MCF 10A (cell line): ENCODE data around the gene CSRNP2. TPM values are rescaled to one million over a fixed set of nuclear protein-coding genes. Genes with fewer than 3 reads are reported as not detected.
A peak's percentile ranks its signal among the peaks of the same experiment; 100 is the strongest.

Experiments
- BruUV-seq: library from RNA; stranded (reverse); fragments of 400-500 nt; replicated peaks from 2 replicates; lab custom pipeline; 2021; lab: Mats Ljungman, UMichigan
- CTCF ChIA-PET: fragments of 300-600 bp; sonication (Branson Sonifier 250); formaldehyde crosslinking; extraction: SDS; loops from one replicate; lab custom pipeline; 2021; ENCODE audit warnings: antibody characterized with exemption, inconsistent platforms; lab: Yijun Ruan, JAX
- POLR2A ChIA-PET: fragments of 300-600, 350-650 bp; sonication (Branson Sonifier 250); formaldehyde crosslinking; extraction: SDS; loops from one replicate; lab custom pipeline; 2020; ENCODE audit warnings: antibody characterized with exemption, inconsistent platforms; lab: Yijun Ruan, JAX
- DNase-seq: peaks from one replicate; pipeline ENCODE4 v3.0.0-alpha.2; 2018; ENCODE audit not compliant: unreplicated experiment
- H3K27ac Mint-ChIP-seq: one replicate; pipeline ENCODE4 v1.8.0; 2022; ENCODE audit warnings: mild to moderate bottlenecking, low read depth, mixed read lengths; ENCODE audit not compliant: unreplicated experiment
- H3K27me3 Mint-ChIP-seq: one replicate; pipeline ENCODE4 v1.8.0; 2022; ENCODE audit warnings: mixed read lengths; ENCODE audit not compliant: insufficient read depth, unreplicated experiment
- H3K36me3 Mint-ChIP-seq: one replicate; pipeline ENCODE4 v1.8.0; 2022; ENCODE audit warnings: mild to moderate bottlenecking, moderate library complexity, mixed read lengths; ENCODE audit not compliant: insufficient read depth, unreplicated experiment
- H3K4me1 Mint-ChIP-seq: one replicate; pipeline ENCODE4 v1.8.0; 2022; ENCODE audit warnings: mixed read lengths; ENCODE audit not compliant: insufficient read depth, unreplicated experiment
- H3K4me3 Mint-ChIP-seq: one replicate; pipeline ENCODE4 v1.8.0; 2022; ENCODE audit warnings: mild to moderate bottlenecking, moderate library complexity, mixed read lengths; ENCODE audit not compliant: unreplicated experiment
- H3K9me3 Mint-ChIP-seq: one replicate; pipeline ENCODE4 v1.8.0; 2022; ENCODE audit warnings: mixed read lengths; ENCODE audit not compliant: unreplicated experiment
- intact Hi-C: fragments of 100-400 bp; cut with micrococcal nuclease; formaldehyde crosslinking; loops from 2 replicates; pipeline ENCODE4 v1.14.1; 2022
- total RNA-seq: library from RNA; stranded (reverse); gene quantifications from 2 replicates; pipeline ENCODE4 v1.2.3, GENCODE V29; 2022
- TF ChIP-seq, protein P1 (sequence below): fragments of 200-600 bp; IDR thresholded peaks from one replicate; pipeline ENCODE4 v1.8.0; 2022; ENCODE audit warnings: antibody characterized with exemption, mild to moderate bottlenecking; ENCODE audit not compliant: unreplicated experiment

The CSRNP2 gene
- total RNA-seq, 1 experiment from 2014 or later, result 46.3 TPM

DNA sequence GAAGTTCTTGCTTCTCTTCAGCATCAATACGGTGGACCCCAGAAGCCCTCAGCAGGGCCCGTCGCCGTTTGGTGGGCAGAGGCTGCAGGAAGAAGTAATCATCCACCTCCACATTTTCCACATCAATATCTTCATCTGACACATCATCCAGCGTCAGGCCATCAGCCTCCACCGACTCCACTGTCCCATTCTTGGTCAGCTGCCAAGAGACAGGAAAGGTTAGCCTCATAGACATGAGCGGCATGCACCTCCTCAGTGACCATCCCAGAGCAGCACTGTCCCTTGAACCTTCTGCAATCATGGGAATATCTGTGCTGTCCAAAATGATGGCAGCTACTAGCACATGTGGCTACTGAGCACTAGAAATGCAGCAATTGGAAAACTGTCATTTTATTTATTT lies 15.6 kb downstream of the CSRNP2 start:
- Mint-ChIP-seq H3K4me1 (peaks cover 10% of the 10 kb centered on the region), H3K27me3 (no peaks in the 10 kb centered on the region), H3K4me3 (no peak overlapping the region), H3K36me3 (peaks cover 100% of the 10 kb centered on the region), H3K9me3 (no peaks in the 10 kb centered on the region), H3K27ac (no peak overlapping the region)
- DNase-seq, result no peak
- no TSS peak for BruUV-seq
- TF ChIP-seq, protein P1, sequence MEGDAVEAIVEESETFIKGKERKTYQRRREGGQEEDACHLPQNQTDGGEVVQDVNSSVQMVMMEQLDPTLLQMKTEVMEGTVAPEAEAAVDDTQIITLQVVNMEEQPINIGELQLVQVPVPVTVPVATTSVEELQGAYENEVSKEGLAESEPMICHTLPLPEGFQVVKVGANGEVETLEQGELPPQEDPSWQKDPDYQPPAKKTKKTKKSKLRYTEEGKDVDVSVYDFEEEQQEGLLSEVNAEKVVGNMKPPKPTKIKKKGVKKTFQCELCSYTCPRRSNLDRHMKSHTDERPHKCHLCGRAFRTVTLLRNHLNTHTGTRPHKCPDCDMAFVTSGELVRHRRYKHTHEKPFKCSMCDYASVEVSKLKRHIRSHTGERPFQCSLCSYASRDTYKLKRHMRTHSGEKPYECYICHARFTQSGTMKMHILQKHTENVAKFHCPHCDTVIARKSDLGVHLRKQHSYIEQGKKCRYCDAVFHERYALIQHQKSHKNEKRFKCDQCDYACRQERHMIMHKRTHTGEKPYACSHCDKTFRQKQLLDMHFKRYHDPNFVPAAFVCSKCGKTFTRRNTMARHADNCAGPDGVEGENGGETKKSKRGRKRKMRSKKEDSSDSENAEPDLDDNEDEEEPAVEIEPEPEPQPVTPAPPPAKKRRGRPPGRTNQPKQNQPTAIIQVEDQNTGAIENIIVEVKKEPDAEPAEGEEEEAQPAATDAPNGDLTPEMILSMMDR, result no peak
- intact Hi-C loops, result no loop called here
- CTCF ChIA-PET, result interaction anchor here (0.6 kb wide), 1 partner anchor 71 kb away, joined by 3 read pairs; no protein-coding TSS in a partner anchor
- POLR2A ChIA-PET, result interaction anchor here (1.0 to 3.6 kb wide), 4 partner anchors 11 to 303 kb away, joined by 3 to 14 read pairs (median 4); partner anchors contain the start of gene CSRNP2

DNA sequence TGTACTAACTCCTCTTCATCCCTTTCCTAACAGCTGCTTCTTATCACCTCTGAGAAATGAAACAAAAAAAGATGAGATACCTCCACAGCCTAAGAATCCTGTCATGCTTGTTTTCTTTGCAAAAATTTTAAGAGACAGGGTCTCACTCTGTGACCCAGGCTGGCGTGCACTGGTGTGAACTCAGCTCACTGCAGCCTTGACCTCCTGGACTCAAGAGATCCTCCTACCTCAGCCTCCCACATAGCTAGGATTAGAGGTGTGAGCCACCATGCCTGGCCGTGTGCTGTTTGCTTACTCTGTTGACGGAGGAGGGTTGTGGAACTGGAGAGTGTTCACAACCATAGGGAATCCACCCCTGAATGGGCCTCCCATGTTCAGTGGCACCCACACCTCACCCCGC lies 16.2 kb downstream of the CSRNP2 start:
- Mint-ChIP-seq H3K9me3 (no peaks in the 10 kb centered on the region), H3K36me3 (peaks cover 100% of the 10 kb centered on the region), H3K27ac (no peak overlapping the region), H3K4me1 (peaks cover 10% of the 10 kb centered on the region), H3K27me3 (no peaks in the 10 kb centered on the region), H3K4me3 (no peak overlapping the region)
- intact Hi-C loops, result no loop called here
- TF ChIP-seq, protein P1, result no peak
- CTCF ChIA-PET, result interaction anchor here (1.7 kb wide), 1 partner anchor 11 kb away, joined by 4 read pairs; no protein-coding TSS in a partner anchor
- DNase-seq, result no peak
- POLR2A ChIA-PET, result interaction anchor here (0.6 to 3.6 kb wide), 5 partner anchors 11 to 302 kb away, joined by 3 to 14 read pairs (median 4); partner anchors contain the start of gene CSRNP2
- no TSS peak for BruUV-seq

DNA sequence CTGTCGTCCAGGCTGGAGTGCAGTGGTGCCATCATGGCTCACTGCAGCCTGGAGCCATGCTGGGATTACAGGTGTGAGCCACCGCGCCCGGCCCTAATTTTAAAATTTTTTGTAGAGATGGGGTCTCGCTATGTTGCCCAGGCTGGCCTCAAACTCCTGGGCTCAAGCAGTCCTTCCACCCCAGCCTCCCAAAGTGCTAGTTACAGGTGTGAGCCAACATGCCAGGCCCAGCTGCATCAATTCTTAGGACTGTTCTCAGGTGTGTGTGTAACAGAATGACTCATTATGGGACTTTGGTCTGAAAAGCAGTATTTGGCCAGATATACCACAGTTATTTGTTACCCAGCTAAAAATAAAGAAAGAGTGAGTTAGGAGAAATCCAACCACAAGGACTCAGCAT lies 17.9 kb downstream of the CSRNP2 start:
- H3K27ac Mint-ChIP-seq, result no peak overlapping the region
- BruUV-seq, result no TSS peak
- no peak overlapping the region for H3K4me3 Mint-ChIP-seq
- DNase-seq, result peak; percentile 9
- intact Hi-C loops, result no loop called here
- peaks cover 100% of the 10 kb centered on the region for H3K36me3 Mint-ChIP-seq
- peaks cover 8% of the 10 kb centered on the region for H3K4me1 Mint-ChIP-seq
- H3K9me3 Mint-ChIP-seq, result no peaks in the 10 kb centered on the region
- ChIA-PET POLR2A (interaction anchor here (0.7 to 3.6 kb wide), 2 partner anchors 9 to 13 kb away, joined by 3 to 14 read pairs; no protein-coding TSS in a partner anchor), CTCF (interaction anchor here (1.7 kb wide), 1 partner anchor 9 kb away, joined by 4 read pairs; no protein-coding TSS in a partner anchor)
- H3K27me3 Mint-ChIP-seq, result no peaks in the 10 kb centered on the region
- TF ChIP-seq, protein P1, result no peak

DNA sequence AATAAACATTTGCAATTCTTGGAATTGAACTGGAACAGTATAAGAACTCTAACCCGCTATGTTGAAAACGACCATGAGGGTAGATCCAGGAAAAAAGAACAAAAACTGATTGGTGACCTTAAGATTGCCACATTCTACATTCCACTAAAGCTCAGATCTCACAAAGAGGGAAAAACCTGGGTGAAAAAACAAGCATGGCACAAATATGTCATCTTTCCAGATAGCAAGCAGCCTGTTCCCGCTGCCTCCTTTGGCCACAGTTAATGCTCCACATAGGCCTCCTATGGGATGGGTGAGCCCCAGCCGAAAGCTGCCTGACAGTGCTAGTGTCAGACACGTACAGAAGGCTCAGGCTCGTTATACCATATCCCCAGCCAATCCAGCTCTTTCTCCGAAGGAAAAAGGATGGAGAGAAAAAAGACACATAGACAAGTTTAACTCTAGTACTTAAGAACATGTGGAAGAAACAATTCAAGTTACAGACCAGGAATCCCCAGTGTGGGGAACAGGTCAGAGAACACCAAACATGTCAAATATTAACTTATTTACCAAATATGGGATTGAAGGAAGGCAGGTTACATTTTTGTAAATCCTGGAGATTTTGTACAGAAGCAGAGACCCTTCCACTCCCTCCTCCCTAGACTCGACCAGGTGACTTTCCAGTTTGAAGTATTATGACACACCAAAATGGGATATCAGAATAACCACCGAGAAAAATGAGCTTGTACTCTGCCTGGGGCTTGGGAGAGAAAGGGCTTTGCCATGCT lies 20.6 kb downstream of the CSRNP2 start:
- no peaks in the 10 kb centered on the region for H3K4me1 Mint-ChIP-seq
- intact Hi-C loops, result no loop called here
- H3K4me3 Mint-ChIP-seq, result no peak overlapping the region
- TF ChIP-seq, protein P1, result no peak
- ChIA-PET POLR2A (interaction anchor here (0.8 to 2.1 kb wide), 7 partner anchors 9 to 35 kb away, joined by 3 to 10 read pairs (median 5); partner anchors contain the start of gene LETMD1), CTCF (interaction anchor here (0.6 to 1.2 kb wide), 3 partner anchors 14 to 95 kb away, joined by 3 read pairs; partner anchors contain the start of gene LETMD1)
- no peak for DNase-seq
- H3K9me3 Mint-ChIP-seq, result no peaks in the 10 kb centered on the region
- peaks cover 99% of the 10 kb centered on the region for H3K36me3 Mint-ChIP-seq
- no TSS peak for BruUV-seq
- no peak overlapping the region for H3K27ac Mint-ChIP-seq
- no peaks in the 10 kb centered on the region for H3K27me3 Mint-ChIP-seq
